IMR-90 (cell line): Measurements from ENCODE around the gene ATP8B4. TPM values are rescaled to one million over a fixed set of nuclear protein-coding genes. Genes with fewer than 3 reads are reported as not detected.

Source experiments
- ATAC-seq: fragments of 200-7000 bp; cut with Tn5 transposase; 2 replicates; pipeline ENCODE4 v1.9.1; 2020; ENCODE audit warnings: low read depth, mild to moderate bottlenecking, moderate library complexity
- BruUV-seq: library from RNA; stranded (reverse); fragments of 400-500 nt; replicated peaks from 2 replicates; lab custom pipeline; 2021; lab: Mats Ljungman, UMichigan
- CTCF ChIA-PET: fragments of 300-600 bp; formaldehyde crosslinking; extraction: SDS; loops from one replicate; lab custom pipeline; 2021; ENCODE audit warnings: antibody characterized with exemption; lab: Yijun Ruan, JAX
- POLR2A ChIA-PET: fragments of 300-600 bp; sonication (Branson Sonifier 250); formaldehyde crosslinking; loops from one replicate; lab custom pipeline; 2022; ENCODE audit warnings: antibody characterized with exemption; ENCODE audit not compliant: unreplicated experiment; lab: Charles Lee
- DNase-seq: peaks from one replicate; pipeline ENCODE4 v3.0.0; 2013
- H2AFZ ChIP-seq: replicated peaks from 2 replicates; pipeline ENCODE3; 2013; ENCODE audit warnings: low read length, mild to moderate bottlenecking; ENCODE audit not compliant: poor library complexity
- H2AK5ac ChIP-seq: 2 replicates; pipeline ENCODE4 v1.6.1; 2013; ENCODE audit warnings: low read depth, low read length, inconsistent platforms
- H2AK9ac ChIP-seq: replicated peaks from 2 replicates; pipeline ENCODE3; 2013; ENCODE audit warnings: mild to moderate bottlenecking, low read depth, low read length, moderate library complexity; ENCODE audit not compliant: poor library complexity
- H2BK120ac ChIP-seq: 2 replicates; pipeline ENCODE4 v1.6.1; 2013; ENCODE audit warnings: low read depth, low read length, inconsistent platforms
- H2BK15ac ChIP-seq: 3 replicates; pipeline ENCODE4 v1.6.1; 2013; ENCODE audit warnings: low read depth, low read length, inconsistent platforms
- H2BK20ac ChIP-seq: 2 replicates; pipeline ENCODE4 v1.6.1; 2013; ENCODE audit warnings: low read depth, mild to moderate bottlenecking, inconsistent platforms, low read length, moderate library complexity
- H2BK5ac ChIP-seq: 2 replicates; pipeline ENCODE4 v1.6.1; 2013; ENCODE audit warnings: mild to moderate bottlenecking, low read depth, low read length, inconsistent platforms; ENCODE audit not compliant: poor library complexity, severe bottlenecking
- H3K14ac ChIP-seq: replicated peaks from 2 replicates; pipeline ENCODE4 v1.6.1; 2013; ENCODE audit warnings: low read depth, low read length, inconsistent platforms
- H3K18ac ChIP-seq: 2 replicates; pipeline ENCODE4 v1.6.1; 2013; ENCODE audit warnings: low read depth, low read length, control low read depth
- H3K23ac ChIP-seq: 2 replicates; pipeline ENCODE4 v1.6.1; 2013; ENCODE audit warnings: low read depth, low read length, inconsistent platforms
- H3K27ac ChIP-seq: 2 replicates; pipeline ENCODE4 v1.5.1; 2013; ENCODE audit warnings: mild to moderate bottlenecking, control low read depth, low read length; ENCODE audit not compliant: insufficient read depth
- H3K27me3 ChIP-seq: 2 replicates; pipeline ENCODE4 v1.6.1; 2013; ENCODE audit warnings: low read length; ENCODE audit not compliant: control insufficient read depth, insufficient read depth
- H3K36me3 ChIP-seq: 2 replicates; pipeline ENCODE4 v1.6.1; 2013; ENCODE audit warnings: low read length, mixed read lengths; ENCODE audit not compliant: control insufficient read depth, insufficient read depth
- H3K4ac ChIP-seq: 2 replicates; pipeline ENCODE4 v1.6.1; 2013; ENCODE audit warnings: low read depth, low read length, inconsistent platforms
- H3K4me1 ChIP-seq: 2 replicates; pipeline ENCODE4 v1.6.1; 2013; ENCODE audit warnings: low read length, mixed read lengths; ENCODE audit not compliant: control insufficient read depth, insufficient read depth
- H3K4me2 ChIP-seq: 2 replicates; pipeline ENCODE4 v1.6.1; 2013; ENCODE audit warnings: low read depth, mild to moderate bottlenecking, control low read depth, low read length, moderate library complexity
- H3K4me3 ChIP-seq: 2 replicates; pipeline ENCODE4 v1.5.1; 2013; ENCODE audit warnings: low read depth, mild to moderate bottlenecking, control low read depth, low read length, moderate library complexity; ENCODE audit not compliant: insufficient read depth
- H3K56ac ChIP-seq: 2 replicates; pipeline ENCODE4 v1.6.1; 2013; ENCODE audit warnings: low read length, inconsistent platforms; ENCODE audit not compliant: insufficient read depth; ENCODE audit errors: extremely low read depth
- H3K79me1 ChIP-seq, 2 experiments: 2 replicates each; pipeline ENCODE4 v1.6.1; 2013; ENCODE audit warnings: low read length in 2 of 2, inconsistent platforms in 1 of 2, low read depth in 1 of 2
- H3K9ac ChIP-seq: 2 replicates; pipeline ENCODE4 v1.6.1; 2013; ENCODE audit warnings: low read depth, low read length, control low read depth
- H3K9me1 ChIP-seq: 2 replicates; pipeline ENCODE4 v1.6.1; 2013; ENCODE audit warnings: low read length, inconsistent platforms; ENCODE audit not compliant: insufficient read depth
- H3K9me3 ChIP-seq: 2 replicates; pipeline ENCODE4 v1.6.1; 2013; ENCODE audit warnings: low read length; ENCODE audit not compliant: control insufficient read depth, insufficient read depth
- H4K20me1 ChIP-seq: 2 replicates; pipeline ENCODE4 v1.6.1; 2013; ENCODE audit warnings: low read length, inconsistent platforms; ENCODE audit not compliant: insufficient read depth
- H4K5ac ChIP-seq: 2 replicates; pipeline ENCODE4 v1.6.1; 2013; ENCODE audit warnings: mild to moderate bottlenecking, low read depth, low read length, control low read depth
- H4K8ac ChIP-seq, 2 experiments: 2 replicates each; pipeline ENCODE4 v1.6.1; 2013; ENCODE audit warnings: low read depth in 2 of 2, low read length in 2 of 2, control low read depth in 1 of 2, inconsistent platforms in 1 of 2
- H4K91ac ChIP-seq: 2 replicates; pipeline ENCODE4 v1.6.1; 2013; ENCODE audit warnings: low read depth, low read length, inconsistent platforms; ENCODE audit not compliant: insufficient read depth
- BHLHE40 ChIP-seq: fragments of 150-350 bp; IDR thresholded peaks from 2 replicates; pipeline ENCODE4 v1.6.1; 2016; ENCODE audit warnings: mild to moderate bottlenecking, low read depth, low read length
- CEBPB ChIP-seq: IDR thresholded peaks from 2 replicates; pipeline ENCODE4 v1.6.1; 2012; ENCODE audit warnings: low read depth, low read length, improper control_type of control experiment
- CHD1 ChIP-seq: IDR thresholded peaks from 2 replicates; pipeline ENCODE4 v1.6.1; 2012; ENCODE audit warnings: low read depth, low read length, improper control_type of control experiment
- CTCF ChIP-seq: conservative IDR thresholded peaks from 2 replicates; pipeline ENCODE4 v1.5.1; 2012; ENCODE audit warnings: mild to moderate bottlenecking, low read depth, low read length, improper control_type of control experiment
- ELK1 ChIP-seq: fragments of 150-350 bp; IDR thresholded peaks from 2 replicates; pipeline ENCODE4 v1.6.1; 2016; ENCODE audit warnings: low read depth, mild to moderate bottlenecking, low read length, moderate library complexity, borderline replicate concordance
- FOS ChIP-seq: fragments of 150-350 bp; IDR thresholded peaks from 2 replicates; pipeline ENCODE4 v1.6.1; 2016; ENCODE audit warnings: low read depth, low read length
- MAFK ChIP-seq: IDR thresholded peaks from 2 replicates; pipeline ENCODE4 v1.6.1; 2012; ENCODE audit warnings: low read depth, low read length, improper control_type of control experiment
- MAZ ChIP-seq: IDR thresholded peaks from 2 replicates; pipeline ENCODE4 v1.6.1; 2012; ENCODE audit warnings: low read depth, mild to moderate bottlenecking, low read length, improper control_type of control experiment, moderate library complexity, borderline replicate concordance
- MXI1 ChIP-seq: IDR thresholded peaks from 2 replicates; pipeline ENCODE4 v1.6.1; 2012; ENCODE audit warnings: low read depth, mild to moderate bottlenecking, low read length, moderate library complexity, borderline replicate concordance
- NFE2L2 ChIP-seq: fragments of 150-350 bp; IDR thresholded peaks from 2 replicates; pipeline ENCODE4 v1.6.1; 2016; ENCODE audit warnings: low read depth, mild to moderate bottlenecking, low read length
- POLR2A ChIP-seq: IDR thresholded peaks from 2 replicates; pipeline ENCODE4 v1.6.1; 2012; ENCODE audit warnings: mild to moderate bottlenecking, low read depth, low read length
- RAD21 ChIP-seq: IDR thresholded peaks from 2 replicates; pipeline ENCODE4 v1.6.1; 2012; ENCODE audit warnings: low read length, improper control_type of control experiment
- RCOR1 ChIP-seq: IDR thresholded peaks from 2 replicates; pipeline ENCODE4 v1.6.1; 2012; ENCODE audit warnings: mild to moderate bottlenecking, low read length, improper control_type of control experiment; ENCODE audit not compliant: insufficient replicate concordance
- RFX5 ChIP-seq: IDR thresholded peaks from 2 replicates; pipeline ENCODE4 v1.8.0; 2012; ENCODE audit warnings: low read depth, mild to moderate bottlenecking, low read length, moderate library complexity
- SMC3 ChIP-seq: fragments of 150-350 bp; IDR thresholded peaks from 2 replicates; pipeline ENCODE4 v1.6.1; 2016; ENCODE audit warnings: low read depth, mild to moderate bottlenecking, antibody characterized with exemption, low read length, moderate library complexity
- USF2 ChIP-seq: fragments of 150-350 bp; IDR thresholded peaks from 2 replicates; pipeline ENCODE4 v1.6.1; 2017; ENCODE audit warnings: mild to moderate bottlenecking, antibody characterized with exemption, low read length, low read depth
- WGBS, 2 experiments: methylation state at CpG; one replicate each; pipeline versions ENCODE4 v1.1.5 to v1.1.7; 2013; ENCODE audit warnings: missing lambda C conversion rate in 2 of 2; ENCODE audit not compliant: insufficient read length in 1 of 2; ENCODE audit errors: extremely low coverage in 2 of 2; 5-methylcytosine and 5-hydroxymethylcytosine counted together
- dilution Hi-C: fragments of 300-500 bp; cut with HindIII; formaldehyde crosslinking; loops from one replicate; pipeline ENCODE4 v1.14.3; 2018; ENCODE audit warnings: low sequenced_read_pairs; ENCODE audit not compliant: unreplicated experiment
- in situ Hi-C: fragments of 300-500 bp; cut with MboI; formaldehyde crosslinking; loops from 3 replicates; pipeline ENCODE4 v1.14.3; 2019; ENCODE audit warnings: low sequenced_read_pairs, inconsistent platforms, mixed read lengths
- intact Hi-C: fragments of 100-400 bp; cut with micrococcal nuclease; formaldehyde crosslinking; loops from 2 replicates; pipeline ENCODE4 v1.10.0; 2022
- polyA plus RNA-seq, 3 experiments: library from polyadenylated mRNA; depleted of rRNA; stranded (reverse); fragments of >200 nt; gene quantifications; 2 replicates each; pipeline ENCODE4 v1.2.3, GENCODE V29; 2012; ENCODE audit warnings: low replicate concordance in 1 of 3
- total RNA-seq: library from RNA; depleted of rRNA; stranded (reverse); fragments of >200 nt; gene quantifications from 2 replicates; pipeline ENCODE4 v1.2.3, GENCODE V29; 2012

The ATP8B4 gene
- total and polyA plus RNA-seq, 2 of the 4 experiments (the other 2 are of a cell fraction) = 0.12 to 0.54 TPM

GRCh38 chr15:50059883-50060282 is 59.1 kb downstream of the ATP8B4 start:
- WGBS, 2 experiments = 80% methylated on average over 3 of the region's 5 CpGs; no CpG with 5 or more reads in 1 of the 2 experiments
- Histone ChIP-seq H2BK20ac (no peak overlapping the region), H3K23ac (no peak overlapping the region), H2BK15ac (no peak overlapping the region), H4K20me1 (no peaks in the 10 kb centered on the region), H4K8ac (no peak overlapping the region), H3K4ac (no peak overlapping the region), H2BK120ac (no peak overlapping the region), H4K5ac (no peak overlapping the region), H3K4me2 (no peak overlapping the region), H3K36me3 (no peaks in the 10 kb centered on the region), H3K18ac (no peak overlapping the region), H2AK9ac (no peak overlapping the region), H4K91ac (no peak overlapping the region), H3K4me1 (peaks cover 9% of the 10 kb centered on the region), H3K27ac (no peak overlapping the region), H3K9me1 (peaks cover 14% of the 10 kb centered on the region), H3K9ac (no peak overlapping the region), H3K27me3 (no peaks in the 10 kb centered on the region), H2BK5ac (no peak overlapping the region), H3K56ac (no peak overlapping the region), H2AK5ac (no peak overlapping the region), H3K79me1 (0 out of 4 replicates have a peak, but pooled peaks cover 0 to 5% of the 10 kb centered on the region in 2 experiments), H3K4me3 (no peak overlapping the region), H2AFZ (no peak overlapping the region), H3K14ac (no peak overlapping the region), H3K9me3 (no peaks in the 10 kb centered on the region)
- POLR2A ChIA-PET = no interaction called here
- ATAC-seq (no peak), DNase-seq (no peak)
- BruUV-seq = no TSS peak
- in situ Hi-C loops (no loop called here), dilution Hi-C loops (no loop called here), intact Hi-C loops (loop anchor here (5.0 to 10.0 kb wide), 2 partner anchors 257 to 905 kb away; partner anchors contain the start of gene COPS2)
- TF ChIP-seq MXI1 = no peak
- no peak for TF ChIP-seq MAZ
- no peak for TF ChIP-seq RCOR1
- no peak for TF ChIP-seq MAFK
- no peak for TF ChIP-seq BHLHE40
- TF ChIP-seq SMC3 = no peak
- TF ChIP-seq RAD21 = no peak
- TF ChIP-seq USF2 = no peak
- no peak for TF ChIP-seq CEBPB
- TF ChIP-seq CTCF = no peak
- no peak for TF ChIP-seq FOS
- TF ChIP-seq RFX5 = no peak
- no peak for TF ChIP-seq ELK1
- no peak for TF ChIP-seq NFE2L2
- no peak for TF ChIP-seq CHD1
- TF ChIP-seq POLR2A = no peak
- CTCF ChIA-PET = no interaction called here
